DMS79 (cell line): Measurements from ENCODE around the gene CIAO2B.

ENCODE experiments used
- DNase-seq: peaks from one replicate; lab custom pipeline; 2025; lab: John Stamatoyannopoulos, UW

CIAO2B gene

DNA sequence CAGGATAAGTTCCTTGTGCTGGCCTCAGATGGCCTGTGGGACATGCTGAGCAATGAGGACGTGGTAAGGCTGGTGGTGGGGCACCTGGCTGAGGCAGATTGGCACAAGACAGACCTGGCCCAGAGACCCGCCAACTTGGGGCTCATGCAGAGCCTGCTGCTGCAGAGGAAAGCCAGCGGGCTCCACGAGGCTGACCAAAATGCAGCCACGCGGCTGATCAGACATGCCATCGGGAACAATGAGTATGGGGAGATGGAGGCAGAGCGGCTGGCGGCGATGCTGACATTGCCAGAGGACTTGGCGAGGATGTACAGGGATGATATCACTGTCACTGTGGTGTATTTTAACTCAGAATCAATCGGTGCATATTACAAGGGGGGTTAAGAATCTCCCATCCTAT lies 48.7 kb downstream of the CIAO2B start:
- no peak for DNase-seq

DNA sequence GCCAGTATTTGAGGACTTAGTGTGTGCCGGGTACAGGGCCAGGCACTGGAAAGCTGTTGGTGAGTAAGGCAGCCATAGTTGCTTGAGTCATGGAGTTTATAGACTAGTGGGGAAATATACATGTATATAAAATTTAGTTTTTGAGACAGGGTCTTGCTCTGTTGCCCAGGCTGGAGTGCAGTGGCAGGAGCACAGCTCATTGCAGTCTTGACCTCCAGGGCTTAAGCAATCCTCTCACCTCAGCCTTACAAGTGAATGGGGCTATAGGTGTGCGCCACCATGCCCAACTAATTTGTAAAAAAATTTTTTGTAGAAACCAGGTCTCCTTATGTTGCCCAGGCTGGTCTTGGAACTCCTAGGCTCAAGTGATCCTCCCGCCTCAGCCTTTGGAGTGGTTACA lies 51.5 kb downstream of the CIAO2B start:
- DNase-seq = no peak
